Non-pigmented ciliary epithelial cell (primary cell): ENCODE data around the gene MID1.

ENCODE experiments used
- DNase-seq: peaks from one replicate; pipeline ENCODE4 v3.0.0-alpha.2; 2010; ENCODE audit warnings: low read depth

The MID1 gene, protein sequence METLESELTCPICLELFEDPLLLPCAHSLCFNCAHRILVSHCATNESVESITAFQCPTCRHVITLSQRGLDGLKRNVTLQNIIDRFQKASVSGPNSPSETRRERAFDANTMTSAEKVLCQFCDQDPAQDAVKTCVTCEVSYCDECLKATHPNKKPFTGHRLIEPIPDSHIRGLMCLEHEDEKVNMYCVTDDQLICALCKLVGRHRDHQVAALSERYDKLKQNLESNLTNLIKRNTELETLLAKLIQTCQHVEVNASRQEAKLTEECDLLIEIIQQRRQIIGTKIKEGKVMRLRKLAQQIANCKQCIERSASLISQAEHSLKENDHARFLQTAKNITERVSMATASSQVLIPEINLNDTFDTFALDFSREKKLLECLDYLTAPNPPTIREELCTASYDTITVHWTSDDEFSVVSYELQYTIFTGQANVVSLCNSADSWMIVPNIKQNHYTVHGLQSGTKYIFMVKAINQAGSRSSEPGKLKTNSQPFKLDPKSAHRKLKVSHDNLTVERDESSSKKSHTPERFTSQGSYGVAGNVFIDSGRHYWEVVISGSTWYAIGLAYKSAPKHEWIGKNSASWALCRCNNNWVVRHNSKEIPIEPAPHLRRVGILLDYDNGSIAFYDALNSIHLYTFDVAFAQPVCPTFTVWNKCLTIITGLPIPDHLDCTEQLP

DNA sequence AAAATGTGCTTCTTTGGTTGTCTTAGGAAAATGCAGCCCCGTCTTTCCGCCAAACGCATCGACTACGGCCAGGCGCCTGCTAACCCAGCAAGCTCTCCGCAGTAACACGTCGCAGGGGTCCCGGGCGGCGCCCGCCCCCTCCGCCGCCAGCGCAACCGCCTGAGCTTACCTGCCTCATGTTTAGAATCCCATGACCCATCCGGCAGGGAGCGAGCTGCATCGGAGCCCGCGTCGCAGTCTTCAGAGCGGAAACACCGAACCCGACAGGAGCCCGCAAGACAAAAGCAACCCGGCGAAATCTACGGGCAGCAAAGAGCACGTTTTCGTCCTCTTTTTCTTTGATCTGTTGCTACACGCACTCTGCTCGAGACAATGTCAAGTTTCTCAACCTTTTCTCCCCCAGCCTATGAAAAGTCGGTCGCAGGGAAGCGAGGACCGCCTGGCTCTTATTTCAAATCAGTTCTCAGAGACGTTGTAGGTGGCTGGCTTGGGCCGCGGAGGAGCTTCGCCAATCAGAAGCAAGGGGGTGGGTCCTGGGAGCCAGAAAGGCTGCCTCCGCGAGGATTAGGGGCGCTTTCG, at the start of gene MID1:
TSS of gene MID1 (minus strand) at position 465 of the 579 bp plus-strand sequence. CDS start 53,038 bp downstream, outside the sequence.
- no peak for DNase-seq

DNA sequence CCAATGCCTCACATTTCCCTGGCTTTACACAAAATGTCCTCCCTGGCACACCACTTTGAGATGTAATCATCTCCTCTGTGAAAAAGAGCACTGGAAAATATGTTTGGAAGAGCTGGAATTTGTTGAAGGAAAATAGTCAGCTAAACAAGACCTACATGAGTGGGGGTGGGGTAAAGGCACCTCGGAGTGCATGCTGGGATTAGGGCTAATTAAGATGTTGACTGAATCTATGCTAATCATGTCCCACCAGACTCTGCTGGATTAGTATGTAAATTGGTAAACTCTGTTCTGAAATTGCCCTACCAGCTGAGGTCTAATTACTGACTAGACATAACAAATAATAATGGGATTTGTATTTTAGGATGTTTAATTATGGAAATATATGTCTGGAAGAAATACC, 46.8 kb upstream of the MID1 start:
- DNase-seq, result no peak

DNA sequence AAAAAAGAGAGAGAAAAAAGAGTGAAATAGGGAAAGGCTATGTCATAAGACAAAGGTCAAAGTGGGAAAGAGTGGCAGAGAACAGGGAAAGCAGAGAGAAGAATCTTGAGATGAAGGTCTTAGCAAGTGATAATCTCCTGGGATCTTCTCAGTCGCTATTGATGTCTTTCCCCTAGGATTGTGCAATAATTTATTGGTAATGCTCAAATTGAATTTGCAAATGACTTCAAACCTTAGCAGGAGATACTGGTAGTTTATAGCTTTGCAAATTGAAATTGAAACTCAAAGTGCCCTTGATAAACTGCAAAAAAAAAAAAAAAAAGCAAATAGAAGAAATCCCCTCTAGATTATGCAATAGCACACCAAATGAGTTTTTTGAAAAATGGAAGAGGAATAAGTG, 45.7 kb upstream of the MID1 start:
- no peak for DNase-seq

DNA sequence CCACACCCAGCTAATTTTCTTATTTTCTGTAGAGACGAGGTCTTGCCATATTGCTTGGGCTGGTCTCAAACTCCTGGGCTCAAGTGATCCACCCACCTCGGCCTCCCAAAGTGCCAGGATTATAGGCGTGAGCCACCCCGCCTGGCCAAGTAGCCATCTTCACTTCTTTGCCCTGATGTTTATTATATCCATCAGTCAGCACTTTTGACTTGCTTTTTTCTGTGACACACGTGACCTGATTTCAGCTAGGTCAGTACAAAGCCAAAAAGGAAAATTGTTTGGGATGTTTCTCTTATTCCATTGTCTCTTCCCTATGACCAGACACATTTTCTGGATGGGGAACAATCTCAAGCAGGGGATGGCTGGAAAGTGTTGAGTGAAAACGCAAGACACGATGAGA, 45.3 kb upstream of the MID1 start:
- no peak for DNase-seq

DNA sequence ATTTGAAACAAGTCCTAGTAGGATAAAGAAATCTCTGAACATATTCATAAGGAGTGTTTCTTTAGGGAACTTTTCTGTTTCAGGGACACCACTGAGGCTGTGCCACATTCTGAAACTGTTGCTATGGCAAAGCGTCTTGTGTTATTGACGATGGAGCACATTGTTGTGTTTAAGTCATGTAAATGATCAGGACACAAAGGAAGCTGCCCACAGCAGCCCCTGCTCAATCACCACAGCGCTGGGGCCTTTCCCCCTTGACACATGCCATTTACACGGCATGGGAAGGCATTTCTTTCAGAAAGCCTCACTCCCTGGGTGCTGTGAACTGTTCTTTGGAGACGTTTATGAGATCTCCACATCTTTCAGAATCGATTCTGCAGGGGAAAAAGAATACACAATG, 39.8 kb upstream of the MID1 start:
- no peak for DNase-seq

DNA sequence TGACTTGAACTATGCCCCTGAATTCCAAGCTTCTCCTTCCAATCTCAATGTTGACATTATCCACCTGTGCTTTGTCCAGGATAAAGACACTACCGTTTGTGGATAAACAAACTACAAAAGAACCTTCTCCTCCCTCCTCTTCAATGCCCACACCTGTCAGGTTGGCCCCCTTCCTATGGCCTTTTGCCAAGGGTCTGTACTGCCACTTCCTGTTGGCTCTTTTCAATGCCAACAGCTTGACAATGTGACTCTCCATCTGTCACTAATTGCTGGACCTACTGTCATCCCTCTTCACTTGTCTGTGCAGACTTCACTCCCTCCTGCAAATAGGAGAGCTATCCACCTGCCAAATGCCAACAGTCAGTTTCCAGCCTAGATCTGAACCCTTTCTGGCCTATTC, 35.8 kb upstream of the MID1 start:
- no peak for DNase-seq

DNA sequence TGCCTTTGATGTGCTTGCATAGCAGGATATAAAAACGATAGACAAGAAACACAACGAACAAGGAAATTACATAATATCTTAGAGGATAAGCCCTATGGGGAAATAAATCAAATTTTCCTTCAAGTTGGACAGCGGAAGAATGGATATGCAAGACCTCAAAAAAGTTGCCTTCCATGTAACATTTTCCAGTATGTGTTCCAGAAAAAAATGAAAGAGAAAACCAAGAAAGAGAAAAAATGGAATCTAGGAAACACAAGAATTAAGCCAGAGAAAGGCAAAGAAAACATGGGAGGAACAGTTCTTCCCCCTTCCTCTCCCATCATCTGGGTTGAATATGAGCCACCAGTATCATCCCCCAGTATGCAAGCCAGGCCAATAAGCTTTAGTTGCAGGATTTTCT, 34.6 kb upstream of the MID1 start:
- no peak for DNase-seq

DNA sequence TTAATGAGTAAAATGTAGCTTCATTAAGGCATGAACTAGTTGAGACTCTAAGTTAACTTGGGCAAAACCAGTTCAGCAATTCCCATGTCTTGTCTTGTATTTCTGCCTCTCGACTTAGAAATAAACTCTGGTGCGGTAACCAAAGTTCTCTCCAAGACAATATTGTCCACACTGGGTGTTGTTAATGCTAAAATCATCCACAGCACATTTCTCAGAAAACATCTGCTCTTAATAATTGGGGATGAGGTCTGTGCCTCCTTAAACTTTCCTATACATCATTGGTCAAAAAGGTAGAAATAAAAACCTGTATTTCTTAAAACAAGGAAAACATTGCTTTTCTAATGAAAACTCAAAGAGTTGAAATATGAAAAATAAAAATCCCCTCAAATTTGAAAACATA, 32.9 kb upstream of the MID1 start:
- DNase-seq, result no peak

DNA sequence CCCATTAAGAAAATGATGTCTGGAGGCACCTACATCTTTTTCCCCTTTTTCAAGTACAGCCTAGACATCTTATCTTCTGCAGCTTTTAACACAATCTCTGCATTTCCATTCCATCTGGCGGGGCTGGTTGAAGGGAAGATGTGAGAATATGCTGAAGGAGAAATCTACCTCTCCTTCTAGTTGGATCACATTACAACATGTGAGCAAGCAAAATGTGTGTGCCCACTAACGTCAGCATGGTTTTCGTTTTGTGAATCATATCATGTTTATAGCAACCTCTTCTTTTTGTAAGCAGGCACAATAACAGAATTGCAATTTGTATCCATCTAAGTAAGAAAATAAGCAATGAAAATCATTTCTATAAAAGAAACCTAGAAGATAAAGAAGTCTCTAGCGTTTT, 28.9 kb upstream of the MID1 start:
- no peak for DNase-seq

DNA sequence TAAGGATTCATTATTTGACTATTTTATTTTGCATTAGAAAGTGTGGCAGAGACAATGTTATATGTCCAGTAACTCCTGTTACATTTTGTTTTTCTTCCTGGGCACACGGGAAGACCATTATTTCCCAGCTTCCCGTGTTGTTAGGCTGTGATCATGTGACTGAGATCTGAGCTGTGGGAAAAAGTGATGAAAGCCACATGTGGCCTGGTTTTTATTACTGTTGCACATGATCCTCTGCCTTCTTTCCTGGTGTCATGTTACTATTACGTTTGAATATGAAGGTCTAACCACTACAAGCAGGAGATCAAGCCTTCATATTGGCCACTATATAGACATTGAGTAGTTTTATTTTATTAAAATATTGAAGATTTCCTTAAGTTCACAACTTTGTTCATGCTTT, 28.2 kb upstream of the MID1 start:
- no peak for DNase-seq

DNA sequence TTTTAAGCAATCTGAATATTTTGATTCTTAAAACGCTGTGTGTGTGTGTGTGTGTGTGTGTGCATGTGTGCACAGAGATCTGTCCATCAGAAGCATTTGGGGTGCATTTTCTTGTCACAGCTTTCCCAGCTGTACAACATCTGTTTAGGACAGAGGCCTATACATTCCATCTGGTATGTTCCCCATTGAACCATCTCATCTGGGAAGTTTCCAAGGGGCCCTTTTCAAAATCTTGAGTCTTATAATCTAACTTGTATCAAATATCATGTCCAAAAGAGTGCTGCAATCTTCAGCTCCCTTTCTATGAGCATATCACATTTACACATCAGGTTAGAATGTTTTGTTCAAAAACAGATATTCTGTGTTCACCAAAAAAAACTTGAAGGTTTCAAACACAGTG, 16.5 kb upstream of the MID1 start:
- no peak for DNase-seq

DNA sequence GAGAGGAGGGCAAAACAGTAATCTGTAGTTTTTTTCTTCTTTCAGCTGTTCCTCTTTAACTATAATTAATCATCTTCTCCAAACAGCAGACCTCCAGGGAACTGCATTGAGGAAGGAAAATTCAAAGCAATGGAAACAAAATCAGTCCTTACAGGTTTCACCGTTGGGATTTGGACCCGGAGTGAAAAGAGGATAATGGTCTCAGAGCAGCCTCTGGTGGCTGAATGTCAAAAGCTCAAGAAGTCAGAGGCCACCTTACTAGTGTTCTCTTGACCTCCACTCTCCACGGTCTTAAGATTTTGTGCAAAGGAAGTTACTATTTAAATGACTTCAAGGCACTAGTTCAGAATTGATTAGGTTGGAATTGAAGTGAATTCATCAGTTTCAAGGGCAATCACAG, 16.0 kb upstream of the MID1 start:
- no peak for DNase-seq

DNA sequence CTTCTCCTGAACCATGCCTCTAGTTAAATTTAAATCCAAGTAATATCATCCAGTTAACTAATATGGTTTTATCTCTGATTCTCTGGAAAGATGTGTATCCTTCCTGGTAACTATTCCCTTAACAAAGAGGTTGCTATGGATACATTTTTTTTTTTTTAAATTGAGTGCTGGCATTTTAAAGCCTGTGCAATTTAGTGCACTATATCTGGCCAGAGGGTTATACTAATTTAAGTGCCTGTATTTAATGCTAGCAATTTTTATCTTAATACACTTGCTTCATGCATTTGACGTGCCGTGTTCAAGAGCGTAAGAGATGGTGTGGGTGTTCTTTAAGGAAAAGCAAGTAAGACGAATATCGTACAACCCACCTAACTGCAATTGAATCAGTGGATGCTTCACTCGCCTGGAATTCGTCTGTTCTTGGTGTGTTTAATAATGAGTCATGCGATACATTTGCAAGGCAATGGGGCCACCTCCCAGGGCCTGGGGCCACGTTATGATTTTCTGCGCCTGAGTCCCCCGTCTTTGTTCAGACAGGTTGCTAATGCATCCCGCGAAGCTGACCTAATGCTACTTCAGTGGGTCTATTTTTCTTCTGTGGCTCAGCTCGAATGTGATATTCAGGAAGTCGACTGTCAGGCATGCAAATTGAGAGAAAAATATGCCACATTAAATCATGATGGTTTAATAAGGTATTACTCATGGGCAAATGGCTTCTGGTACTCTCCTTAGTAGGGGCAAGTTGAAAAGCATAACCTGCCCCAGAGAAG, 14.2 kb upstream of the MID1 start:
- DNase-seq, result peak; percentile 85

DNA sequence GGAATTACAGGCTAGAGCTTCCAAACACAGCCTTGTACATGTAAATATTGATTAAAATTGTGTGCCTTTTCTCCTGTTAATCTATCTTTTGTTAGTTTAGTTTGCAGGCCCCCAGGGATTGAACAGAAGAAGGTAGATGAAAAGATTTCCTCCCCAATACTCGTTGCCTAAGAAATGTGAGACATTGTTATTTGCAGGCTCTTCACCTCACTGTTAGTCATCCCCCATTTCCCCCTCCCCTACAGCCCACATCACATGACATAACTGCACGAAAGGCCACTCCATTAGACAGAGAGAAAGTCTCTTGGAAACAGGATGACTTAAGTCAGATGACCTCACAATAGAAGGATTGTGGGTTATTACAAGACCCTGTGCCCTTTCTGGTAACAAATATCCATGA, 13.3 kb upstream of the MID1 start:
- peak; percentile 83 for DNase-seq

DNA sequence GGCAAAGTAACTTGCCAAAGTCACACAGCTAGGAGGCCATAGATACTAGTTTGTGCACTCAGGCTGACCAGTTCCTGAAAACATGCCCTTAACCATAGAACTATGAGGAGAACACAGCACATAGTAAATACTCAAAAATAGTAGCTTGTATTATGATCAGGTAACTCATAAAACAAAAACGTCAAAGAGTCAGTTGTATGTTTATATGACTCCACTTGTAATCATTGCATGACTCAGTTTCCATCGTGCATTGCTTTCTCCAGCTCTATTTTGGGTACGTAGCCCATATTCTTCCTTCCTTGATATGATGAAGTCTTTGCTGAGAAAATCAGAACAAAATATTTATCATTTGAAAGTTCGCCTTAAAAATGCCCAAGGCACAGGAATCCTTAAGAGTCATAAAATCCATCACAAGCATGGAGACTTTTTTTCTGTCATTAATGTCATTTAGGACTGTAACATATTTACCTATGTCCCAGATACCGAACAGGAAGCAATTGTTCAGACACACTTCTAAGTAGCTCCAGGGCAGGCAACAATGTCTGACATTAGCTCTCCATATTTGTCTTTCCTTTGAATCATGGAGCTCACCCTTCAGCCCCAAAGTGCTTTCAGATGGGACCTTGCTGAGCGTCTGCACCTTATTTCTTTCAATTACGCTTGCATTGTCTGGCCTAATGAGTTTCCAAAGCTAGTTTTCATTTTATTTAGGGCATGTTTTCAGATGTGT, 11.2 kb upstream of the MID1 start:
- DNase-seq, result no peak

DNA sequence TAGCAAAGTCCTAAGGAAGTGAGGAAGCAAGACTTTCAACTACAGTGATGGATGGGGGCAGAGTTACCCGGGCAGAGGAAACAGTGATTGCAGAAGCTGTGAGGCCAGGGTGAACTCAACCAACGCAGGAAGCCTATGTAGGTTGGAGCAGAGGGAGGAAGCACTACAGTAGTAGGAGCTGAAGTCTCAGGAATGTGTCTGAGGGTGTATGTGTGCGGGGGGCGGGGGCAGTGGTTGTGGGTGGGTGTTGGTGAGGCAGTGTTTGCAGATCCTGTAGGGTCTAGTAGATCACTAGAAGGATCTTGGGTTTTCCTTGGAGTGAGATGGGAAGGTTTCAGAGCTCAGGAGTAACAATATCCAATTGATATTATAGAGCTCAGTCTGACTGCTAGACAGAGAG, 9.9 kb upstream of the MID1 start:
- no peak for DNase-seq

DNA sequence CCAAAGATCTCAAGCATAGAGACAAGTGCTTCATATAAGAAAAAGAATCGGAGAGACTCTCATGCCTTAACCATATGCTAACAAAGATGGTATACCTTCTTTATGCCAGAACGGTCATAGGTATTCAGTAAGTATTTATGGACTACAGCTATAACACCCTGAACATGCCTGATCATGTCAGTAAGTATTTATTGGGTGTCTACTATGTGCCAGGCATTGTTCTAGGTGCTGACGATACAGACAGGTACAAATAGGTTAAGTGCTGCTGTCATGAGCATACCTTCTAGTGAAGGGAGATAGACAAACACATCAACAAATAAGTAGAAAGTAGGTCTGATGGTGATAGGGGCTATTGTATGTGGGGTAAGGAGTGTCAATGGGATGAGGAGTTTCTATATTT, 9.5 kb upstream of the MID1 start:
- DNase-seq, result no peak

DNA sequence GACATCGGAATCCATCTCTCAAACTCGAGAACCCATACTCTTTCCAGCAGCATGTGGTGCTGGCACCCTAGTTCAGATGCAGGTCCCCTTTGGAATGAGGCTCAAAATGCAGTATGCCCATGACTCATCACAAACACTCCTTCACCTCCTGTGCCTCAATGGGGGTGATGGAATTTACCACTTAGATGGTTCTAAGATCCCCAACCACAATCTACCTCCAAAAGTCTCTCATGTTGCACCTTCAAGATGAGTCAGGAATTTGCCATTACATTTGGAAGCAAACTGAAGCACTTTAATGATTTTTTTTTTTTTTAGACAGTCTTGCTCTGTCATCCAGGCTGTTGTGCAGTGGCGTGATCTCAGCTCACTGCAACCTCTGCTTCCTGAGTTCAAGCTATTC, 8.5 kb upstream of the MID1 start:
- DNase-seq, result no peak

DNA sequence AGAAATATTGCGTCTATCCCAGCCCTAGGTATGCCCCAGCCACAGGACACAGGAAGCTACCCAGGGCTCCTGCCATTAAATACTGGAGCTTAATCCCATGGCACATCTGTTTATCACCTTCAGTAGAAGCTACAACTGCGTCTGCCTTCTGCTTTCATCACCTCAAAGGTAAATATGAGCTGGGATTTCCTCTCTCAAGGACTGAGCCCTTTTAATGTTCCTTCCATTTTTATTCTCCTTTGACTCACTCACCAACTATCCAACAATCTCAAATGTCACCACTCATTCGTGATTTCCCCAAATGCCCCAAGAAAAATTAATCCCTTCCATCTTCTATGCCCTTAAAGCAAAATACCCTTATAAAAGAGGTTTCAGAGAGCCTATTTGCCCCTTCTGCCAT, 1.8 kb upstream of the MID1 start:
- DNase-seq, result no peak

DNA sequence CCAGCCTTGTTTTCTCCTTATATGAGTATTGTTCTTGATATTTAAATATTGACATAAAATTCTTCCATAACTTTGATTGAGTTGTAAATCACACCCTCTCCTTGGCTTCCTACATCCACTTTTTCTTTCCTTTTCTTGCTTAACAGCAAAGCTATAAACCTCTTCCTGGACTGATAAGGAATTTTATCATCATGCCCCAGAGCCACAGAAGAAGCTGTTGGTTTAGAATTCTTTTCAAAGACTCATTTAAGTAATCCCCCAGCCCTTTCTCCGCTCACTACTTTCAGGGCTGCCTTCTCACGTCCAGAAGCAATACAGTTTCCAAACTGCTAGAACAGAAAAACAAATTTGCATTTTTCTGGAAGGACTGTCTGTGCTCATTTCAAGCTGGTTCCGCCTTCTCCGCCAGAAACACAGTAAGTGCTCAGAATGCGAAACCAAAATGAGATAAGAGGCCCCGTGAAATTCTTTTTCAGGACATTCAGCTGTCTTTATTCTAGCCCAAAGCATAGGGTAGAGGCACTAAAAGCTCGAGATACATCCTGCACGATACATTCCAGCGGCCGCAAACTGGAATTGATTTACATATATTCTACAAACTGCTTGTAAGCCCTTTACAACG, 849 bp downstream of the MID1 start:
- DNase-seq, result no peak

DNA sequence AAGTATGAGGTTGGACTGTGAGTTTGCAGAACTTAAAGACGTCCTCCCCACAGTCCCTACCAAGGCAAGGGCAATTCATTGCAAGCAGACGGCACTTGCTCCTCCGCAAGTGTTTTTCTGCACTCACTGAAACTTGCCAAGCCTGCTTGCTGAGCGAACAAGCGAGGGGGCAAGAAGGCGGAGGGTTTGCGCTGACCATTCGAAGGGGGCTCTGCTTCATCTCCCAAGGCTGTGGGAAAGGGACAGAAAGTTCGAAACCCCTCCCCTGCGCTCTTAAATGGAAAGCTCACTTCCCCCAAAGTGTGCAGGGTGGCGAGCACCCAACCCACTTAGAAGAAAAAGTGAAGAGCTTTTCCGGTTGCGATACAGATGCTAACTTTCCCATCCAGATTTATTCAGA, 1.4 kb downstream of the MID1 start:
- no peak for DNase-seq

DNA sequence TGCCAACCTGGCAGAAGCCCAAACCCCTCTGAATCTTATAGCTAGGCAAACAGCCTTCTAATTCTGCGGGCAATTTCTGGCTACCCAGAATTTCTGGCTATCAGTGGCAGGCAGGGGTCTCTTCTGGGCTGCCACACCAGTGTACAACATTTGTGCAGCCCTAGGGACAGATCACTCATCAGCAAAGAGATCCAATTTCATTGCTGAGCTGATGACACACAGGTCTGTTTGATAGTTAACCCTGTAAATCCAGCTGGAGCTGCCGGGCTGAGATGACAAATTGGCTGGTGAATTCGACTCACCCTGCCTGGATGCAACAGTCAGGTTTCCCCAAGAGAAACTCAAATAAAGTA, 2.4 kb downstream of the MID1 start:
- no peak for DNase-seq
